ENCODE data around the gene PTPRQ.

The PTPRQ gene

DNA sequence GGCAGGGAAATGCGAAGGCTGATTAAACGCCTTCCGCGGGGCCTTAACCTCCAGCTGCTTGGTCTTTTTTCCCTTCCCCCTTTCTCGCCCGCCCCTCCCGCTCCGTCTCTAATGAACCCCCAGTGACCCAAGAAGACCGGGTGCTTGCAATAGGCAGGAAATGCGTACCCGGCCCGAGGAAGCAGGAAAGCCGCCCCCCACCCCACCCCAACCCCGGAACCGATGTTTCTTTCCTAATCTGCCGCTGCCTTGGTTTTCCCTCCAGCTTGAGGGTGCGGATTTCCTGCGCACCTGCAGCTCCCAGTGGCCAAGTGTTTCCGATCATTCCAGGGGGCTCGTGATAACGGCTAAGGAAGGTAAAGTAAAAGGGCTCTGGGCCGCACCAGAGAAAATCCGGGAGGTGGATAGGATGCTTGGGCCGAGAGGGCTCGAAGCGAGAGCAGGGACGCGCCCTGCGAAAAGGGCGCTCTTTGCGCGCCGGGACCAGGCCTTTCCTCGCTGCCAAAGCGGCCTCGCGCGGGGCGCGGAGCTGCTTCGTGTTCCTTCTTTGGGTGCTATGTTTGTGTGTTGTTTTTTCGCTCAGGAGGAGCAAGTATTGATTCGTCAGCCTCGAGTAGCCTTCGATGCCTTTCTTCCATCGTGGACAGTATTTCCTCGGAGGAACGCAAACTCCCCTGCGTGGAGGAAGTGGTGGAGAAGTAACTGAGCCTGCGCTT is 264.4 kb downstream of the PTPRQ start:
- no peak for DNase-seq

- DNase-seq: no peak
Measured at GRCh38 chr12:80708975-80709328, 264.9 kb downstream of the PTPRQ start.

- peak; percentile 6 for DNase-seq
Measured at GRCh38 chr12:80709811-80710726, 266.0 kb downstream of the PTPRQ start.

DNA sequence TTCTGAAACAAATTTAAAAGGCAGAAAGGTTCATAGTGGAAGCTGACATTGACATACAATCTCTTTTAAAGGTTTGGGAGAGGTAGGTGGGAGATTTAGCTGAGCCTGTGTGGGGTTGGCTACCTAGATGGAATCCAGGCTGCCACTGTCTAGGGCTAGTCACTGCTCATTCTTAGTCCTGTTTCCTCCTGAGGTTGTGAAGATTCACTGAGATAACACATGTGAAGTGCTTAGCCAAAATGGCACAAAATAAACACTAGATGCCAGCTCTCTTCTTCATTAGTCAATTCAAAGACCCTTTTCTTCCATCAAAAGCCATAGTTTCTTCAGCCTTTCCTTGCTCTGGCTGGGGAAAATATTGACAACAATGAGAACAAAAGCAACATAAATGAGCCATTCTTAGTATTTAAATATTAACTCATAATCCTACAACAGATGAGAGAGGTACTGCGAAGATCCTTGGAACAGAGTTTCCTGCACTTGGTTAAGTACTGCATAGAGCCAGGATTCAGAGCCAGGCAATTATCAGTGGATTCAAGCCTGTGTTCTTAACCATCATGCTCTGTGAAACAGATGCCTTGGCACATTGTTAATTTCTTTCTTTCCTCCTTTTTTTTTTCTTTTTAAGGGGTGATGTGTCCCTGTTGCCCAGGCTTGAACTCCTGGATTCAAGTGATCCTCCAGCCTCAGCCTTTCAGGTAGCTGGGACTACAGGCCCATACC is 266.9 kb downstream of the PTPRQ start:
- no peak for DNase-seq

DNA sequence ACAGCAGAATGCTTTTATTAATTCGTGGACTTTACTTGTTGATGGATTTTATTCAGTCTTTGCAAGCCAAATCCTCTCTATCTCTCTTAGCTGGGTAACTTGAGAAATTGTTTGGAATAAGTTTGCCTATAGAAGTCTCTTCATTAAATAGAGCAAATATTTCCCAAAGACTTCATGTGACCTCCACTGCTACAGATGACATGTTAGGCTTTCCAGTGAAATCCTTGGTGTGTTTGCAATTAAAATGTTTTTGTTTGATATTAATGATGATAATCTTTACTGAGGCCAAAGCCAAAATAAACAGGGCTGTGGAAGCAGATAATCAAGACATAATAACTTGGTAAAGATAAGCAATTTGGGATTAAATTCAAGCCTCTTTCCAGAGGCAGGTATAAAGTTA is 267.8 kb downstream of the PTPRQ start:
- no peak for DNase-seq

DNA sequence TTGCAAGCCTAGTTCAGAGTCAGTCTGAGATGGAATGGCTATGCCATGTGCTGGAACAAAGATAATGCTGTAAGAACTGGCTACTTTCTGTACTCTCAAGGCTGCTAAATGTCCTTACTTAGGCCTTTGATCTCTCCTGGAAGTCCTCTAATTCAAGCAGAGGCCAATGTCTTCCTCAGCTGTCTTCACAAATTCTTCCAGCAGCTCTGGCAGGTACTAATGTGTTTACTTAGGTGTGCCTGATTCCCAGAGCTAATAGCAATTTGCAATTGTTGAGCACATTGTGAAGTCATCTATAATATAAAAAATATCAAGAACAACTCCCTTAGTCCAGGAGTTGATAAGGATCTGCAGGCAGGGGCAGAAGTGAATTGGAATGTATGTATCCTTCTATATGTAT is 268.8 kb downstream of the PTPRQ start:
- no peak for DNase-seq

GRCh38 chr12:80713419-80713818 is 269.4 kb downstream of the PTPRQ start:
- no peak for DNase-seq

- no peak for DNase-seq
Measured at GRCh38 chr12:80714055-80714454, 270.0 kb downstream of the PTPRQ start.

DNA sequence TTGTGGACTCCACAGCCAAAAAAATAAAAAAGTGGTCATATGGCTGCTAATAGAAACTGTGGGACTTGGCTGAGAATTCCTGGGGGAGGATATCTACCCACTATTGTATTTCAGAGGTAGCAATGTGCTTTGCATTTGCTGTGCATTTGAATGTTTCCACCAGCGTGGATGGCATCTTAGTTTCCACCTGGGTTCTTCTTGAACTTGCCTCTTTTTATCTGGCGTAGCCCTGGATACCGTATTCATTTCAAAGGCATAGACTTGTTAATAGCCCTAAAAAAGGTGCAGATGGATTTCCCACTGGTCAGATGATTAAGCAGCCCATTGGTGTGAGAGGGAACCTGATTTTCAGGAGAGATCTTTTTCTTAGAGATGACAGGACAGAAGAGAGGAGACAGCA is 270.8 kb downstream of the PTPRQ start:
- no peak for DNase-seq

DNA sequence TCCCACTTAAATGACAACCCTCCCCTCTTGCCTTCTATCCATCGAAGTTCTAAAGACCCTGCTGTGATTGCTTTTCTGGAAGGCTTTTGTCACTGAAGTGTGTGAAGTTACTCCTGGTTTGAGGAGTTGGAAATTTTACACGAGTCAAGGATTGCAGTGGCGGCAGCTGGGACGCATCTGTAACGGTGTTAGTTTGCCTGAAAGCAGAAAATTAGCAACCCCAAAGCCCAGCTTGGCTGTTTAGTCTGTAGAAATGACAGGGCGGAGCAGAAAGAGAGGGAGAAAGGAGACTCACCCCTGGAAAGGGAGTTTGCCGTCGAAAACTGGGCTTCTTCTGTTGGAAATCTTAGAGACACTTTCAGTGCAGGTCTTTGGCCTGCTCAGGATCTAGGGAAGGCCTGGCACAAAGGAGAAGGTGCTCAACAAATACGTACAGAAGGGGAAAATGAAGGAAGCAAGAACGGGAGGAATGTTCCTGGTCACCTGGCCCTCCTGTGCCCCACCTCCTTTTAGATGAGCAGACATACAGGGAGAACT is 271.7 kb downstream of the PTPRQ start:
- DNase-seq: no peak

DNA sequence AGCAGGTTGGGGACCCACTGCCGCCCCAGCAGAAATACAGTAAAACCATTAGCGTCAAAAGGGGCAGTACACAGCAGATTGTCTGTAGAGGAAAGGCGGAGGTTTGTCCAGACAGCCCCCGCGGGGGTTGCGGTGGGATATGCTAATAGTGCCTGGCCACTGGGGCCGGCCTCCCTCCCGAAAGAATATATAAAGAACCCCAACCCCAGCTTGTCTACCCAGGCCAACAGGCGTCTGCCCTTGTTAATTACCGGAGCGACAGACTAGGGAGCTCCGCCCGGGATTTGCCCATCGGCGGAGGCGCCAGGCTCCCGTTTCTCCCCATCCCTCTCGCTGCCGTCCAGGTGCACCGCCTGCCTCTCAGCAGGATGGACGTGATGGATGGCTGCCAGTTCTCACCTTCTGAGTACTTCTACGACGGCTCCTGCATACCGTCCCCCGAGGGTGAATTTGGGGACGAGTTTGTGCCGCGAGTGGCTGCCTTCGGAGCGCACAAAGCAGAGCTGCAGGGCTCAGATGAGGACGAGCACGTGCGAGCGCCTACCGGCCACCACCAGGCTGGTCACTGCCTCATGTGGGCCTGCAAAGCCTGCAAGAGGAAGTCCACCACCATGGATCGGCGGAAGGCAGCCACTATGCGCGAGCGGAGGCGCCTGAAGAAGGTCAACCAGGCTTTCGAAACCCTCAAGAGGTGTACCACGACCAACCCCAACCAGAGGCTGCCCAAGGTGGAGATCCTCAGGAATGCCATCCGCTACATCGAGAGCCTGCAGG is 272.8 kb downstream of the PTPRQ start, which contains the start of gene MYF5:
Gene MYF5, plus strand, starts transcription at position 217 of the 774 bp plus-strand sequence. Its CDS starts 152 bp downstream, at position 369.
- no peak for DNase-seq

- no peak for DNase-seq
Measured at GRCh38 chr12:80717856-80718255, 273.8 kb downstream of the PTPRQ start.

DNA sequence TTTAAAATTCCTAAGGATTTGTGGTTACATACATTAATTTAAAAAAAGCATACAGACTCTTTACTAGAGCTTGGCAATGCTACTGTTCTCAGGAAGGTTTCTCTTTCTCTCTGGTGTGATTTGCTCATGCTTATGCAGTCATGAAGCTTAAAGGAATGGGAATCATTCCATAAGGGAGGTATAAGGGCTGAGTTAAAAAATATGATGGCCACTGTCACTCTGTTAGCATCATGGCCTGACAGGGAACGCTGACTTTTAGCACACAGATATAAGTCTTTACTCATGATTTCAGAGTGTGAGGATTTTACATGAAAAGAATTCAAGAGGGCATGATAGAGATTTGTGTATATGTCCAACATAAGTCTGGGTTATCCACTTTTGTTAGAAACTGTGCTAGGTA is 276.5 kb downstream of the PTPRQ start:
- no peak for DNase-seq

- no peak for DNase-seq
Measured at GRCh38 chr12:80721326-80721725, 277.3 kb downstream of the PTPRQ start.

Measured in activated CD4-positive, alpha-beta T cell treated with anti-CD3 and anti-CD28 coated beads, Interleukin-2, amount 50 U/mL, for 16 hours (primary cell).